GM12873 (cell line): ENCODE results near the gene ZNF700.

Experiments used
- CTCF ChIP-seq: IDR thresholded peaks from 2 replicates; pipeline ENCODE4 v1.5.1; 2012; ENCODE audit warnings: low read depth, mild to moderate bottlenecking, moderate library complexity, low read length, control low read depth; ENCODE audit not compliant: insufficient read depth; ENCODE audit errors: missing control alignments

ZNF700 gene

DNA sequence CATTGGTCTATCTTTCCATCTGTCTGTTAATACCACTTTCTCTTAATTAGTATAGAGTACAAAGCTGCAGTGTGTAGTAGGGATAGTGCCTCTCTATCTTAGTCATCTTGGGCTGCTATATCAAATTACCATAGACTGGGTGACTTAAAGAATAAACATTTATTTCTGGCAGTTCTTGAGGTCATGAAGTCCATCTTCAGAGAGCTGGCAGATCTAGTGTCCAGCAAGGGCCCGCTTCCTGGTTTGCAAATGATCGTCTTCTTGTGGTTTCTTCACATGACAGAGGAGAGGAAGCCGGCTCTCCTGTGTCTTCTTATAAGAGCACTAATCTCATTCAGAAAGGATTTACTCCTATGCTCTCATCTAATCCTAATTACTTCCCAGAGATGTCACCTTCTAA, 6.1 kb downstream of the ZNF700 start:
- TF ChIP-seq CTCF = no peak

- TF ChIP-seq CTCF = no peak
Observed at GRCh38 chr19:11931513-11931912, 6.6 kb downstream of the ZNF700 start.

DNA sequence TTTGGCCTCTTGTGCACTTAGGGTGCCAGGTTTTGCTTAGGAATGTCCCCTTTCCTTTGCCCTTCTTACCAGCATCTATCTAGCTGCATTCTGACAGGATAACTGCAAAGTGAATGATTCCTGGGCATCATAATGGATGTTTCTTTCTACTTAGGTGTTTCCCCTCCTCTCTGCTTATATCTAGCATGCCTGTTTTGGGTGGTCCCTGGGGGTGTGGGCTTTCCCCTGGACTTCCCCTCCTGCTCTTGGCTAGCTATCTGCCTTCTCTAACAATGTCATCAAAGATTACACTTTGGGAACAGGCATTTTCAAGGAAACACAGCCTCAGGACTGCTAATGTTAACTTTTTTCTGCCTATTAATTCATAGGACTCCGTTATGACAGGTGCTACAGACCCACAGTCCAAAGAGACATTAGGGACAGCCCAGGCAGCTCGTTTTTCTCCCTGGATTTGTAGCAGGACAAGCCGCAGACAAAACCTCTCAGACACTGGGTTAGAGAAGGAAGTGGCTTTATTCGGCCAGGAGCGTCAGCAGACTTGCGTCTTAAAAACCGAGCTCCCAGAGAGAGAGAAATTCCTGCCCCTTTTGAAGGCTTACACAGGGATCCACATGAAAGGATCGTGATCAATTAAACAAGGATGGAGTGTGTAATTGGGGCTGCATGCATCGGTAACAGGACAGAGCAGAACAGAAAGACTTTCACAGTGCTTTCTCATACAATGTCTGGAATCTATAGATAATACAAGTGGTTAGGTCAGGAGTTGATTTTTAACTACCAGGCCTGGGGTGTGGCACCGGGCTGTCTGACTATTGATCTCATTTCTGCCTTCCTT, 17.3 kb downstream of the ZNF700 start:
- no peak for TF ChIP-seq CTCF

- no peak for TF ChIP-seq CTCF
Observed at GRCh38 chr19:11942843-11943108, 17.9 kb downstream of the ZNF700 start.

- TF ChIP-seq CTCF = no peak
Observed at GRCh38 chr19:11944656-11945055, 19.7 kb downstream of the ZNF700 start.

DNA sequence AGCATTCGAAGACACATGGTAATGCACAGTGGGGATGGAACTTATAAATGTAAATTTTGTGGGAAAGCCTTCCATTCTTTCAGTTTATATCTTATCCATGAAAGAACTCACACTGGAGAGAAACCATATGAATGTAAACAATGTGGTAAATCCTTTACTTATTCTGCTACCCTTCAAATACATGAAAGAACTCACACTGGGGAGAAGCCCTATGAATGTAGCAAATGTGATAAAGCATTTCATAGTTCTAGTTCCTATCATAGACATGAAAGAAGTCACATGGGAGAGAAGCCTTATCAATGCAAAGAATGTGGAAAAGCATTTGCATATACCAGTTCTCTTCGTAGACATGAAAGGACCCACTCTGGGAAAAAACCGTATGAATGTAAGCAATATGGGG, 23.7 kb downstream of the ZNF700 start:
- TF ChIP-seq CTCF = no peak

- no peak for TF ChIP-seq CTCF
Observed at GRCh38 chr19:11949201-11949600, 24.3 kb downstream of the ZNF700 start.
